HepG2 (cell line): ENCODE measurements around the gene IRS1. TPM values are rescaled to one million over a fixed set of nuclear protein-coding genes. Genes with fewer than 3 reads are reported as not detected.

Source experiments
- ARNTL ChIP-seq: sonication (generic); formaldehyde crosslinking; IDR thresholded peaks from 2 replicates; pipeline ENCODE4 v1.4.0; 2020; ENCODE audit warnings: mild to moderate bottlenecking, missing genetic modification reagents
- BATF2 ChIP-seq: sonication (generic); formaldehyde crosslinking; IDR thresholded peaks from 2 replicates; pipeline ENCODE4 v1.8.0; 2022; ENCODE audit warnings: mild to moderate bottlenecking, missing genetic modification reagents, moderate library complexity
- CEBPG ChIP-seq: IDR thresholded peaks from 2 replicates; pipeline ENCODE4 v1.6.1; 2016
- CREB1 ChIP-seq, 2 experiments: fragments of 450-650 bp in 1 of 2; IDR thresholded peaks; 2 replicates each; pipeline ENCODE4 v1.6.1; 2016 to 2017; ENCODE audit warnings: control low read depth in 1 of 2, mild to moderate bottlenecking in 1 of 2, missing compliant biosample characterization in 1 of 2, missing genetic modification characterization in 1 of 2
- CSRNP1 ChIP-seq: sonication (generic); formaldehyde crosslinking; IDR thresholded peaks from 2 replicates; pipeline ENCODE4 v1.8.1; 2023; ENCODE audit warnings: mild to moderate bottlenecking, missing genetic modification reagents
- ELF3 ChIP-seq: IDR thresholded peaks from 2 replicates; pipeline ENCODE4 v1.6.1; 2016; ENCODE audit warnings: missing genetic modification reagents, missing compliant biosample characterization
- HMG20B ChIP-seq: conservative IDR thresholded peaks from 2 replicates; pipeline ENCODE4 v1.6.1; 2016; ENCODE audit warnings: missing genetic modification reagents, missing compliant biosample characterization
- HOXD1 ChIP-seq: sonication (generic); formaldehyde crosslinking; IDR thresholded peaks from 2 replicates; pipeline ENCODE4 v1.5.0; 2020; ENCODE audit warnings: missing genetic modification reagents
- IRX3 ChIP-seq: sonication (generic); formaldehyde crosslinking; IDR thresholded peaks from 2 replicates; pipeline ENCODE4 v1.8.1; 2023; ENCODE audit warnings: mild to moderate bottlenecking, low read depth, missing genetic modification reagents, borderline replicate concordance
- NFATC3 ChIP-seq: sonication (generic); formaldehyde crosslinking; IDR thresholded peaks from 2 replicates; pipeline ENCODE4 v1.5.1; 2020; ENCODE audit warnings: mild to moderate bottlenecking, missing genetic modification reagents
- PRMT3 ChIP-seq: sonication (generic); formaldehyde crosslinking; IDR thresholded peaks from 2 replicates; pipeline ENCODE4 v1.8.1; 2022; ENCODE audit warnings: low read depth, mild to moderate bottlenecking, moderate library complexity, missing genetic modification reagents, borderline replicate concordance
- SALL2 ChIP-seq: sonication (generic); formaldehyde crosslinking; IDR thresholded peaks from 2 replicates; pipeline ENCODE4 v1.8.1; 2023; ENCODE audit warnings: mild to moderate bottlenecking, missing genetic modification reagents, inconsistent platforms
- SOX5 ChIP-seq: IDR thresholded peaks from 2 replicates; pipeline ENCODE4 v1.6.1; 2016; ENCODE audit warnings: borderline replicate concordance
- TEAD2 ChIP-seq: sonication (generic); formaldehyde crosslinking; IDR thresholded peaks from 2 replicates; pipeline ENCODE4 v1.9.0; 2021; ENCODE audit warnings: missing genetic modification reagents
- THAP9 ChIP-seq: sonication (generic); formaldehyde crosslinking; IDR thresholded peaks from 2 replicates; pipeline ENCODE4; 2020; ENCODE audit warnings: missing genetic modification reagents, mild to moderate bottlenecking, borderline replicate concordance
- TSC22D2 ChIP-seq: sonication (generic); formaldehyde crosslinking; IDR thresholded peaks from 2 replicates; pipeline ENCODE4 v1.5.1; 2020; ENCODE audit warnings: missing genetic modification reagents, mild to moderate bottlenecking, borderline replicate concordance
- ZMYM4 ChIP-seq: sonication (generic); formaldehyde crosslinking; IDR thresholded peaks from 2 replicates; pipeline ENCODE4 v1.8.1; 2023; ENCODE audit warnings: mild to moderate bottlenecking, missing genetic modification reagents
- ZNF10 ChIP-seq: sonication (generic); formaldehyde crosslinking; IDR thresholded peaks from 2 replicates; pipeline ENCODE4 v1.4.0; 2020; ENCODE audit warnings: mild to moderate bottlenecking, low read depth, missing genetic modification reagents, borderline replicate concordance
- ZNF160 ChIP-seq: sonication (generic); formaldehyde crosslinking; IDR thresholded peaks from 2 replicates; pipeline ENCODE4 v1.8.0; 2022; ENCODE audit warnings: mild to moderate bottlenecking, inconsistent platforms, missing genetic modification reagents
- ZNF263 ChIP-seq: sonication (generic); formaldehyde crosslinking; IDR thresholded peaks from 2 replicates; pipeline ENCODE4 v1.4.0; 2020; ENCODE audit warnings: missing genetic modification reagents
- ZNF326 ChIP-seq: sonication (generic); formaldehyde crosslinking; IDR thresholded peaks from 2 replicates; pipeline ENCODE4 v1.4.0; 2020; ENCODE audit warnings: missing genetic modification reagents, borderline replicate concordance
- ZNF329 ChIP-seq: sonication (generic); formaldehyde crosslinking; IDR thresholded peaks from 2 replicates; pipeline ENCODE4 v1.9.0; 2021; ENCODE audit warnings: low read depth, mild to moderate bottlenecking, missing genetic modification reagents
- ZNF430 ChIP-seq: sonication (generic); formaldehyde crosslinking; IDR thresholded peaks from 2 replicates; pipeline ENCODE4 v1.9.0; 2021; ENCODE audit warnings: mild to moderate bottlenecking, missing genetic modification reagents
- ZNF431 ChIP-seq: sonication (generic); formaldehyde crosslinking; IDR thresholded peaks from 2 replicates; pipeline ENCODE4 v1.9.0; 2022; ENCODE audit warnings: missing genetic modification reagents, low read depth, mild to moderate bottlenecking, borderline replicate concordance
- ZNF7 ChIP-seq: IDR thresholded peaks from 2 replicates; pipeline ENCODE4 v1.6.1; 2016; ENCODE audit warnings: missing biosample characterization, missing genetic modification reagents
- polyA plus RNA-seq, 8 experiments: library from polyadenylated mRNA; depleted of rRNA in 3 of 8; stranded (reverse) in 7 of 8; unstranded in 1 of 8; fragments of >200 nt; fragmentation: Illumina TruSeq in 4 of 8; extraction: Trizol in 4 of 8; gene quantifications; 2 replicates each; pipeline versions ENCODE4 v1.2.1 to v1.2.3, GENCODE V29; 2011 to 2016; ENCODE audit warnings: low read depth in 4 of 8, missing spikeins in 1 of 8, mixed read lengths in 1 of 8; ENCODE audit not compliant: insufficient read depth in 1 of 8
- total RNA-seq, 5 experiments: library from RNA; depleted of rRNA; stranded (reverse); fragments of >200 nt; fragmentation: Illumina TruSeq; extraction: Trizol; gene quantifications; 2 replicates each; pipeline ENCODE4 v1.2.3, GENCODE V29; 2016; ENCODE audit warnings: low read depth in 1 of 5

Gene IRS1
- total and polyA plus RNA-seq, 2 of the 13 experiments (the other 11 are each of a cell fraction or from before 2014, with no cell fraction given): 8.7 to 9.0 TPM

GRCh38 chr2:226799976-226800940 is 638 bp upstream of the IRS1 start (continued):
- no peak for TF ChIP-seq ZNF329 (CRISPR knock-in tag)
- no peak for TF ChIP-seq CSRNP1
- TF ChIP-seq HOXD1 (CRISPR knock-in tag): peak; percentile 76; the same call in 1 of the 2 replicates
- TF ChIP-seq SALL2: peak; percentile 57
- peak; percentile 98 for TF ChIP-seq HMG20B (CRISPR knock-in tag)
- TF ChIP-seq TSC22D2 (CRISPR knock-in tag): no peak
- TF ChIP-seq ZNF160 (CRISPR knock-in tag): no peak
- TF ChIP-seq THAP9 (CRISPR knock-in tag): 0 out of 2 replicates have a peak, but pooled peaks have one; percentile 8
- TF ChIP-seq ZMYM4 (CRISPR knock-in tag): peak; percentile 97
- peak; percentile 71; the same call in 1 of the 2 replicates for TF ChIP-seq CEBPG (CRISPR knock-in tag)
- peak; percentile 60 for TF ChIP-seq ZNF263
- peak; percentile 87 for TF ChIP-seq ARNTL (CRISPR knock-in tag)
- TF ChIP-seq BATF2 (CRISPR knock-in tag): no peak
- no peak for TF ChIP-seq CREB1 (IDR thresholded peaks at IDR 0.05)
- TF ChIP-seq CREB1 (CRISPR knock-in tag; IDR thresholded peaks at IDR 0.05): peak; percentile 83
- peak; percentile 83 for TF ChIP-seq ELF3
- TF ChIP-seq PRMT3: 0 out of 2 replicates have a peak, but pooled peaks have one; percentile 73
- TF ChIP-seq TEAD2 (CRISPR knock-in tag): 0 out of 2 replicates have a peak, but pooled peaks have one; percentile 33
- no peak for TF ChIP-seq ZNF326 (CRISPR knock-in tag)
- TF ChIP-seq IRX3 (CRISPR knock-in tag): 0 out of 2 replicates have a peak, but pooled peaks have one; percentile 26
- peak; percentile 94 for TF ChIP-seq SOX5 (CRISPR knock-in tag)
- TF ChIP-seq ZNF10 (CRISPR knock-in tag): no peak
- TF ChIP-seq ZNF431 (CRISPR knock-in tag): peak; percentile 83; the same call in 1 of the 2 replicates
- TF ChIP-seq NFATC3 (CRISPR knock-in tag): no peak
- no peak for TF ChIP-seq ZNF7 (CRISPR knock-in tag)
- peak; percentile 83 for TF ChIP-seq ZNF430
